ENCODE results near the gene LIMS2.

DNA sequence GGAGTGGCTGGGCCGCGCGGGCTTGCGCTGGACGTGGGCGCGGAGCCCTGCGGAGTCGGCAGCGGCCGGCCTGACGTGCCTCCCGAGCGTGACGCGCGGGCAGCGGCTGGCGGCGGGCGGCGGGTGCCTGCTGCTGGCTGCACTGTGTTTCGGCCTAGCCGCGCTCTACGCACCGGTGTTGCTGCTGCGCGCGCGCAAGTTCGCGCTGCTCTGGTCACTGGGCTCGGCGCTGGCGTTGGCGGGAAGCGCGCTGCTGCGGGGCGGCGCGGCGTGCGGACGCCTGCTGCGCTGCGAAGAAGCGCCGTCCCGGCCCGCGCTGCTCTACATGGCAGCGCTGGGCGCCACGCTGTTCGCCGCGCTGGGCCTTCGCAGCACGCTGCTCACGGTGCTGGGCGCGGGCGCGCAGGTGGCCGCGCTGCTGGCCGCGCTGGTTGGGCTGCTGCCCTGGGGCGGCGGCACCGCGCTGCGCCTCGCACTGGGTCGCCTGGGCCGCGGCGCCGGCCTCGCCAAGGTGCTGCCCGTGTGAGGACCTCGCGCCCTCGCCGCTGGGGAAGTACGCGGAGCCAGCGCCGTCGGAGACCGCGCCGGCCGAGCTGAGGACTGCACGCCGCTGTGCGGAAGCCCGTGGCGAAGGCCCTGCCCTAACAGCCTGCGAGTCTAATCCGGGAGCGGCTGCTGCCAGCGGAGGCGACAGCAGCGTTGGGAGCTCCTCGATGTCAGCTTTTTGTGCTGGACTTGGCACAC is 26.5 kb upstream of the LIMS2 start:
- TF ChIP-seq GATA3 (IDR thresholded peaks at IDR 0.05; ENCODE audit: low read depth, low read length) (no peak), GATA2 (IDR thresholded peaks at IDR 0.05; ENCODE audit: low read depth, low read length) (no peak)

All from SH-SY5Y (cell line).